Measurements from ENCODE around the gene FKBP8.

The FKBP8 gene

GRCh38 chr19:18490728-18491127 lies 52.6 kb downstream of the FKBP8 start:
- TF ChIP-seq, protein P1, sequence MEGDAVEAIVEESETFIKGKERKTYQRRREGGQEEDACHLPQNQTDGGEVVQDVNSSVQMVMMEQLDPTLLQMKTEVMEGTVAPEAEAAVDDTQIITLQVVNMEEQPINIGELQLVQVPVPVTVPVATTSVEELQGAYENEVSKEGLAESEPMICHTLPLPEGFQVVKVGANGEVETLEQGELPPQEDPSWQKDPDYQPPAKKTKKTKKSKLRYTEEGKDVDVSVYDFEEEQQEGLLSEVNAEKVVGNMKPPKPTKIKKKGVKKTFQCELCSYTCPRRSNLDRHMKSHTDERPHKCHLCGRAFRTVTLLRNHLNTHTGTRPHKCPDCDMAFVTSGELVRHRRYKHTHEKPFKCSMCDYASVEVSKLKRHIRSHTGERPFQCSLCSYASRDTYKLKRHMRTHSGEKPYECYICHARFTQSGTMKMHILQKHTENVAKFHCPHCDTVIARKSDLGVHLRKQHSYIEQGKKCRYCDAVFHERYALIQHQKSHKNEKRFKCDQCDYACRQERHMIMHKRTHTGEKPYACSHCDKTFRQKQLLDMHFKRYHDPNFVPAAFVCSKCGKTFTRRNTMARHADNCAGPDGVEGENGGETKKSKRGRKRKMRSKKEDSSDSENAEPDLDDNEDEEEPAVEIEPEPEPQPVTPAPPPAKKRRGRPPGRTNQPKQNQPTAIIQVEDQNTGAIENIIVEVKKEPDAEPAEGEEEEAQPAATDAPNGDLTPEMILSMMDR (IDR thresholded peaks at IDR 0.05; ENCODE audit: extremely low read depth, missing control alignments), result no peak
- DNase-seq (ENCODE audit: low spot score), result no peak

GRCh38 chr19:18489627-18490184 lies 53.7 kb downstream of the FKBP8 start:
- TF ChIP-seq, protein P1 (IDR thresholded peaks at IDR 0.05; ENCODE audit: extremely low read depth, missing control alignments), result no peak
- DNase-seq (ENCODE audit: low spot score), result no peak

GRCh38 chr19:18488838-18489626 lies 54.3 kb downstream of the FKBP8 start:
- DNase-seq (ENCODE audit: low spot score), result no peak
- TF ChIP-seq, protein P1 (IDR thresholded peaks at IDR 0.05; ENCODE audit: extremely low read depth, missing control alignments), result no peak

GRCh38 chr19:18488403-18488723 lies 55.0 kb downstream of the FKBP8 start:
- DNase-seq (ENCODE audit: low spot score), result no peak
- TF ChIP-seq, protein P1 (IDR thresholded peaks at IDR 0.05; ENCODE audit: extremely low read depth, missing control alignments), result no peak

- no peak for DNase-seq (ENCODE audit: low spot score)
- TF ChIP-seq, protein P1 (IDR thresholded peaks at IDR 0.05; ENCODE audit: extremely low read depth, missing control alignments), result no peak
These were observed 55.6 kb downstream of the FKBP8 start for GRCh38 chr19:18487576-18488402.

GRCh38 chr19:18486746-18487145 lies 56.6 kb downstream of the FKBP8 start:
- TF ChIP-seq, protein P1 (IDR thresholded peaks at IDR 0.05; ENCODE audit: extremely low read depth, missing control alignments), result no peak
- DNase-seq (ENCODE audit: low spot score), result no peak

DNA sequence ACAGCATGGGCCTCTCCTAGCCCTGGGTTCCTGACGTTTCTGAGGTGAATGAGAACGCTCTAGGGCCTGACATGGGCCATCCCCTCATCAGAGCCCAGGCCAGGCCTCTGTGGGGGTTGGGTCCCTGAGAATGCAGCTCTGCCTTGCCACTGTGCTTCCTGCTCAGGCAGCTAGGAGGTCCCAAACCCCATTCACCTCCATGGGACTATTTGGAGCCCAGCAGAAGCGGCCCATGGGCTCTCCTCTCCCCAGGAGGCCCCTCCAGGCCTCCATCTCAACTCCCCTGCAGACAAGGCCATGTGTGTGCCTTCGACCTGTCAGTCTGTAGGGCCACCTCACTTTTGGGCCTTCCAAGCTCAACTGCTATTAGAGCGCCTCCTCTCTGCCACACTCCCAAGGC lies 58.4 kb downstream of the FKBP8 start:
- no peak for DNase-seq (ENCODE audit: low spot score)
- TF ChIP-seq, protein P1 (IDR thresholded peaks at IDR 0.05; ENCODE audit: extremely low read depth, missing control alignments), result no peak
